Tibial nerve (tissue), 3 donors: ENCODE measurements around the gene KLC1.

ENCODE experiments used
- POLR2A ChIP-seq, 2 donors: fragments of 450-650 bp; IDR thresholded peaks; one replicate each; pipeline ENCODE4 v1.6.1; 2017; ENCODE audit warnings: antibody characterized with exemption in 2 of 2, mild to moderate bottlenecking in 2 of 2, moderate library complexity in 2 of 2
- TF ChIP-seq, protein P1 (sequence below), 5 experiments: fragments of 200-600 bp in 3 of 5; fragments of 450-650 bp in 2 of 5; sonication (generic) in 3 of 5; IDR thresholded peaks; one replicate each; pipeline ENCODE4 v1.5.1; 2016 to 2019; ENCODE audit warnings: antibody characterized with exemption in 5 of 5, mild to moderate bottlenecking in 3 of 5, moderate library complexity in 2 of 5

- TF ChIP-seq, protein P1, sequence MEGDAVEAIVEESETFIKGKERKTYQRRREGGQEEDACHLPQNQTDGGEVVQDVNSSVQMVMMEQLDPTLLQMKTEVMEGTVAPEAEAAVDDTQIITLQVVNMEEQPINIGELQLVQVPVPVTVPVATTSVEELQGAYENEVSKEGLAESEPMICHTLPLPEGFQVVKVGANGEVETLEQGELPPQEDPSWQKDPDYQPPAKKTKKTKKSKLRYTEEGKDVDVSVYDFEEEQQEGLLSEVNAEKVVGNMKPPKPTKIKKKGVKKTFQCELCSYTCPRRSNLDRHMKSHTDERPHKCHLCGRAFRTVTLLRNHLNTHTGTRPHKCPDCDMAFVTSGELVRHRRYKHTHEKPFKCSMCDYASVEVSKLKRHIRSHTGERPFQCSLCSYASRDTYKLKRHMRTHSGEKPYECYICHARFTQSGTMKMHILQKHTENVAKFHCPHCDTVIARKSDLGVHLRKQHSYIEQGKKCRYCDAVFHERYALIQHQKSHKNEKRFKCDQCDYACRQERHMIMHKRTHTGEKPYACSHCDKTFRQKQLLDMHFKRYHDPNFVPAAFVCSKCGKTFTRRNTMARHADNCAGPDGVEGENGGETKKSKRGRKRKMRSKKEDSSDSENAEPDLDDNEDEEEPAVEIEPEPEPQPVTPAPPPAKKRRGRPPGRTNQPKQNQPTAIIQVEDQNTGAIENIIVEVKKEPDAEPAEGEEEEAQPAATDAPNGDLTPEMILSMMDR (IDR thresholded peaks at IDR 0.05) = no peak
- TF ChIP-seq POLR2A (IDR thresholded peaks at IDR 0.05) = no peak
Measured at GRCh38 chr14:103697206-103697602, 68.2 kb downstream of the KLC1 start.
